Measurements from ENCODE around the gene DGKD. TPM values are rescaled to one million over a fixed set of nuclear protein-coding genes. Genes with fewer than 3 reads are reported as not detected.

DGKD gene
- total RNA-seq, 1 donor from 2014 or later: 6.7 TPM

DNA sequence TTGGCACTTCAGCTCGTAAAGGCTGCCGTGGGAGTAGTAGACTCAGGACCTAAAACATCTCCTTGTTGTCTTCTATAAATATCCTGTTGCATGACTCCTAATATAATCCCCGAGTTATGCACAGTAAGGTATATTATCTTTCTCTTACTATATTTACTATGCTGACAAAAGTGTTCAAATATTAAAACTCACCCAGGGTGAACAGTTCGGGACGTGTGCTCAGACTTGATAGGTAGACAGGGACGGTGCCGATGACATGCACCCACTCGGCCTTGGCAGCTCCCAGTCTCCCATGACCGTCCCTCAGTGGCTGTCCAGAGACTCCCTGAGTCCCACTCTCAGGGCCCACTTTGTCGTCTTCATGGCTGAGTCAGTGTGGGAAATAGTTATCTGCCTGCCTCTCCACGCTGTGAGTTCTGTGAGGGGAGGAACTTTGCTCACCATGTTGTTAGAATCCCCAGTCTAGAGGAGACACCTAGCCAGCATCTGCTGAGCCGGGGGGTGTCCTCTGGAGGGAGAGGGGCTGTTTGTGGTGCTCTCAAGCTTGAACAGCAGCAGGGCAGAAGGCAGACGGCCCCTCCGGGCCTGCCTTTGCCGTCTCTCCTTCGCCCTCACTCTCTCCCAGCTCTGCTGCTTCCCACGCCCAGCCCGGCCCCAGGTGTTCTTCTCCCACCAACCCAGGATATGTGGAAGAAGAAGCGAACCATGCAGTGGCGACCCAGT, 75.0 kb downstream of the DGKD start:
- ATAC-seq: no peak

- ATAC-seq: no peak
Observed at GRCh38 chr2:233430081-233430480, 75.8 kb downstream of the DGKD start.

DNA sequence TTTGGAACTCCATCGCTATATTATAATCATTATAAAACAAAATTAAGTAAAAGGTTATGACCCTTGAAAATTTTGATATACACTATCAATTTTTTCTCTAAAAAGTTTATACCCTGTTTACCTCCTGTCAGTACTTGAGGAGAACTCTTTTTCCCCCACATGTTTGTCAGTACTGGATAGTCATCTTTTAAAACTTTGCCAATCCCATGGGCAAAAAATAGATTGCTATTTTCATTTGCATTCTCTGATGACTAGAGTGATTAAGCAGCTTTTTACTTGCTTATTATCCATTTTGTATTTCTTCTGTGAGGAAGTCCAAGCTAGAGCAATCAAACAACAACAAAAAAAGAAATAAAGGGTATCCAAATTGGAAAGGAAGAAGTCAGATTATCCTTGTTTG, 76.4 kb downstream of the DGKD start:
- ATAC-seq: no peak

GRCh38 chr2:233433029-233433428, 78.7 kb downstream of the DGKD start:
- no peak for ATAC-seq

- ATAC-seq: no peak
Observed at GRCh38 chr2:233433794-233434193, 79.5 kb downstream of the DGKD start.

- no peak for ATAC-seq
Observed at GRCh38 chr2:233434666-233435330, 80.5 kb downstream of the DGKD start.

DNA sequence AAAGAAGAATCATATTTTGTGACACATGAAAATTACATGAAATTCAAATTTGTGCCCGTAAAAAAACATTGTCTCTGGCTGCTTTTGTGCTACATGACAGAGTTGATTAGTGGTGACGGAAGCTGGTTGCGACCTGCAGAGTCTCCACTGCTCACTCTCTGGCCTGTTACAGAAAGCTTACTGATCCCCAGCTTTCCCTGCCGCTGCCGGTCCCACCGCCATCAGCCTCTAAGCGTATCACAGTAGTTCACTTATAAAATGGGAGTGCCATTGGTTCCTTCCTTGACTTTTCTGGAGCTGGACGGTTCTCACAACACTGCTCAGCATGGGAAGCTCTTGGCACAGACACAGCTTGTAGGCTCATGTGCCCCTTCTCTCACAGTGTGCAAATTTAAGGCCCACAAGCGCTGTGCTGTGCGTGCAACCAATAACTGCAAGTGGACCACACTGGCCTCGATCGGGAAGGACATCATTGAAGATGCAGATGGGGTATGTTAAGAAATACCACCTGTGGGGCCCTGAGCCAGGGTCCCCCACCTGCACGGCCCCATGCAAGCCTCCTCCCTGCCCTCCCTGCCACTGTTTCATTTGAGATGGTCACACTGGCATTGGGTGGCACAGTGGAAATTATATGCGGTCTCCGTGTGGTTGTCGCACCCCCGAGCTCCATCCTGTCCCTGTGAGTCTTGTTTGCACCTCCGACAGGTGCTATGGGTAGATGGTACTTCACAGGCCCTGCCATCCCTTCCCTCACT, 81.3 kb downstream of the DGKD start:
- ATAC-seq: no peak

- ATAC-seq: peak; percentile 13
Observed at GRCh38 chr2:233436191-233436581, 81.9 kb downstream of the DGKD start.

DNA sequence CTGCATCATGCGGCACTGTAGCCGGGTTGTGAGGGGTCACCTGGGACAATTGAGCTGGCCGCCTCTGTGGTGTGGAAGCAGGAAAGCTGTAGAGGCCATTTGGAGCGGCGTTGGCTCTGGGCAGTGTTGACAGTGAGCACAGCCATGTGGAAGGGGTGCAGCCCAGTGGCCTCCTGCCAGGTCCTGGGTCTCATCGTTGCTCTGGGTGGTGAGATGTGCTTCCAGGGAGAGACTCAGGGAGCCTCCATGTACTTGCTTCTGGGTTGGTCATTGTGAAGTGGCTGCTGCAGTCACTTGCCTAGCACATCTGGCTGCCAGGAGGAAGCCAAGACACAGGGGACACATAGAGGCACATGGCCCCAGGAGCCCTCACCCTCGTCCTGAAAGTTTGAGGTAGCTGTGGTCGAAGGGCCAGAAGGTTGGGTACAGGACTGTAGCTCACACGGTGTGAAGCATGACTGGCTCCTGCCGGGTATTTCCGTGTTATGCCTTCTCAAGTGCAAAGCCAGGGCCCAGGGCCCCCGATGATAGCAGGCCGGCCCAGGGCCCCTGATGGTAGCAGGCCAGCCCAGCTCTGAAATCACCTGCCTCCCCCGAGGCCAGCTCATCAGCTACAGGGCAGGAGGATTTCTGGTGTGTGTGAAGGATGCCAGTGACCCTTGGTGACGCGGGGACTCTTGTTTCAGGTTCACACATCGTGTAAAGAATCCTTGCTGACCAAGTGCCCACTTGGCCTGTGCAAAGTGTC, 82.6 kb downstream of the DGKD start:
- ATAC-seq: no peak

DNA sequence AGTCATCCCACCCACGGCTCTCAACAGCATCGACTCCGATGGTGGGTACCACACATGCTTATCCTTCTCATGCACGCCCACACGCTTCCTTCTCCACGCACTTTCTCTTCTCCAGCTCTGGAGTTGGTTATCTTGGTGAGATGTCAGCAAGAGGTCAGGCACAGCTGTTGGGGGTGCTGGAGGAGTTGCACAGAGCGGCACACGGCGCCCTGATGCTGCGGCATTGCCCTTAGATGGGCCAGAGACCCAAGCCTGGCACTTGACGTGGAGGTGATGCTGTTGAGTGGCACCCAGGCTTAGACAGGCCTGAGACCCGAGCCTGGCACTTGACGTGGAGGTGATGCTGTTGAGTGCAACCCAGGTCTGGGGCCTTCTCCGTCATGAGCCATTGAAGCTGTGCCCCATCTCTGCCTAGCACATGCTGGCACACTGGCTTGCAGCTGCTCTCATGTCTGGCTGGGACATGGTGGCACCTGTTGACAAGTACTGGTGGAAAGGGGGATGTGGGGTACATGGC, 83.2 kb downstream of the DGKD start:
- ATAC-seq: no peak

GRCh38 chr2:233438573-233439147, 84.4 kb downstream of the DGKD start:
- no peak for ATAC-seq

DNA sequence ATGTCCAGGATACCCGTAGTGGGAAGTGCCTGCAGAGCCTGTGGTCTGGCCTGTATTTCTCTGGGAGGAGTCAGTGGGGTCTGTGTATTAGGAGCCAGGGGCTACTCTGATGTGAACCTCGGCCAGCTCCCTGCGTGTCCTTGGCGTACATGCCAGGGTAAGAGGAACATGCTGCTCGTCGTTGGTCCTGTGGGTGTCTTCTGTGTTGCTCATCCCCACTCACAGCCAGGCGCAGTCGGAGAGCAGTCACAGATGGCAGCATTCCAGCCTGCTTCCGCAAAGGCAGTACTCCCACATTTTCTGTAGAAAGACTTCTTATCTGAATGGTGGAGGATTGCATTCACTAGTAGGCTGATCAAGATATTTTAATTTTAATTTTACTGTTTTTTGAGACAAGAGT, 84.9 kb downstream of the DGKD start:
- no peak for ATAC-seq

GRCh38 chr2:233440314-233440713, 86.0 kb downstream of the DGKD start:
- no peak for ATAC-seq

GRCh38 chr2:233440714-233441113, 86.4 kb downstream of the DGKD start:
- ATAC-seq: no peak

DNA sequence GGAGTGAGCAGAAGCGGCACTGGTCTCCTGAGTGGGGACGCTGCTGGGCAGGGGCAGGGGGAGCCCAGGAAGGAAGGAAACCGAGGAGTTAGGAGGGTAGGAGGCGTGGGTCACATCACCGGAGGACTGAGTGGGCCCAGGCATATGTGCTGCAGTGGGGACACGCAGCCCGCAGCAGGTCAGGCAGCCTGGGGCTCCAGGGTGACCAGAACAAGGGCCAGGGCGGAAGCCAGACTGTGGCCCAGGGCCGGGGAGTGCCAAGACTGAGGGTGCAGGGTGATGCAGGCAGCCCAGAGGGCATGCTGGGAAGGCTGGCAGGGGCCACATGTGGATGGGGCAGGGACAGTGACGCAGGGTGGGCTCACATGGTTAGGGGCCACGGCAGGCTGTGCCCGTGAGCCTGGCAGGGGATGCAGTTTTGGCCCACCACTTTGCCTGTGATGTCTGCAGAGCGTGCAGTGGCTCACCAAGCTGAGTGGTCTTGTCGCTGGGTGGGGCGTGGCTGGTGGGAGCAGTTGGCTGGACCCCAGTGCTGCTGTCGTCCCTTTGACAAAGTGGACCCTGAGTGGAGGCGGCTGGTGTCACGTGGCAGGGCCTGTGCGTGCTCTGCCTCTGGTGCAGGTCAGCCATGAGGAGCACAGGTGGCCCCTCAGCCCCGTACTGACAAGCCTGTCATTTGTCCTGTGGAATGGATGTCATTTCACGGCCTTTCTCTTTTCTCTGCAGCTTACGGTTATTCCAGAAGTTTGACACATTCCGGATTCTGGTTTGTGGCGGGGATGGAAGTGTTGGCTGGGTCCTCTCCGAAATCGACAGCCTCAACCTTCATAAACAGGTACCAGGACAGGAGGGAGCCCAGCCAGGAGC, 87.1 kb downstream of the DGKD start:
- no peak for ATAC-seq

GRCh38 chr2:233442028-233442310, 87.7 kb downstream of the DGKD start:
- no peak for ATAC-seq

GRCh38 chr2:233443511-233444183, 89.4 kb downstream of the DGKD start:
- ATAC-seq: peak; percentile 82

DNA sequence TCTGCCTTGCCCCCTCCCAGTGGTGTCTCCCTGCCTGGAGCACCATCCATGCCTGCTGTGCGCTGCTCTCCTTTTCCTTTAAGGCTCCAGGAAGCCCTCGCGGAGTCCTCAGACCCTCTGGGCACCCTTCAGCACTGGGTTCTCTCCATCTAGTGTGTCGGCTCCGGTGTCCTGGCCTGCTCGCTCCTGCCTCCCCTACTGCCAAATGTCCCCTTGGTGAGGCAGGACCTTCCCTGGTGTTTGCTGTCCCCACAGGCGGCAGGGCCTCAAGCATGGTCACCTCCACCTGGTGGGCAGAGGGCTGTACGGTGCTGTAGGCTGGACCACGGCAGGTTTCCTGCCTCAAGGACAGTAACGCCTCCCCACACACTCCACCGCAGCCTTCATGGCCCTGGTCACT, 90.2 kb downstream of the DGKD start:
- ATAC-seq: no peak

GRCh38 chr2:233445152-233445830, 91.0 kb downstream of the DGKD start:
- no peak for ATAC-seq

- no peak for ATAC-seq
Observed at GRCh38 chr2:233446121-233446520, 91.8 kb downstream of the DGKD start.
